Activated T-helper 1 cell treated with anti-CD3 and anti-CD28 coated beads, Interleukin-12 subunit alpha, Interleukin-12 subunit beta, Interleukin-2, Interleukin-4 antibody, amounts not matched to agents 30 ng/mL and 10 ng/mL and 1 ng/mL, durations not matched to agents 14 hours and 24 hours and 36 hours (primary cell): ENCODE measurements around the gene DMBX1. TPM values are rescaled to one million over a fixed set of nuclear protein-coding genes. Genes with fewer than 3 reads are reported as not detected.

Experiments used
- DNase-seq: peaks from one replicate; pipeline ENCODE4 v3.0.0; 2021; ENCODE audit warnings: low spot score
- H3K27ac Mint-ChIP-seq: one replicate; pipeline ENCODE4 v1.8.0; 2021; ENCODE audit warnings: mild to moderate bottlenecking, mixed read lengths
- H3K27me3 Mint-ChIP-seq: one replicate; pipeline ENCODE4 v1.8.0; 2022; ENCODE audit warnings: mild to moderate bottlenecking, moderate library complexity, mixed read lengths; ENCODE audit not compliant: insufficient read depth
- H3K36me3 Mint-ChIP-seq: one replicate; pipeline ENCODE4 v1.8.0; 2021; ENCODE audit warnings: low read depth, mixed read lengths
- H3K4me1 Mint-ChIP-seq: one replicate; pipeline ENCODE4 v1.8.0; 2021; ENCODE audit warnings: low read depth, mixed read lengths
- H3K4me3 Mint-ChIP-seq: one replicate; pipeline ENCODE4 v1.8.0; 2021; ENCODE audit warnings: mild to moderate bottlenecking, moderate library complexity, mixed read lengths
- H3K9me3 Mint-ChIP-seq: one replicate; pipeline ENCODE4 v1.8.0; 2021; ENCODE audit warnings: mixed read lengths
- intact Hi-C: fragments of 100-400 bp; cut with micrococcal nuclease; formaldehyde crosslinking; loops from one replicate; pipeline ENCODE4 v1.15.1; 2024
- total RNA-seq: library from RNA; stranded (reverse); gene quantifications from 2 replicates; pipeline ENCODE4 v1.2.3, GENCODE V29; 2022

DMBX1 gene
- total RNA-seq, 1 donor from 2014 or later, result not detected

DNA sequence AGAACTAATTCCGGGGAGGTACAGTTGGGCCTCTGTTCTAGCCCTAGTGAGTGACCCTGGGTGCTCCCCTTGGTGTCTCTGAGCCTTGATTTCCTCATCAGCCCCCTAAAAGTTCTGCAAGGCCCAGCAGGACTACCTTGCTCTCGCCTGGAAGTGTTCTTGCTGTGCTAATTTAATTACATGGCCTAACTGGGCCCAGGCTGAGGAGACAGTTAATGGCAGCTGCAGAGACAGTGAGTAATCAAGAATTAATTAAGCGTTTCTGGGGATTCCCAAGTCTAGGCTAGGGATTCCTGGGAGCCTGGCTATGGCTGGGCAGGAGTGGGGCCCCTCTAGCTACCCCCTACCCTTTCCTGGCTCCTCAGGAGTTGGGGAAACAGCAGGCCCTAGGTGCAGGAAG is 24.7 kb upstream of the DMBX1 start:
- intact Hi-C loops, result no loop called here
- peaks cover 54% of the 10 kb centered on the region for H3K27me3 Mint-ChIP-seq

DNA sequence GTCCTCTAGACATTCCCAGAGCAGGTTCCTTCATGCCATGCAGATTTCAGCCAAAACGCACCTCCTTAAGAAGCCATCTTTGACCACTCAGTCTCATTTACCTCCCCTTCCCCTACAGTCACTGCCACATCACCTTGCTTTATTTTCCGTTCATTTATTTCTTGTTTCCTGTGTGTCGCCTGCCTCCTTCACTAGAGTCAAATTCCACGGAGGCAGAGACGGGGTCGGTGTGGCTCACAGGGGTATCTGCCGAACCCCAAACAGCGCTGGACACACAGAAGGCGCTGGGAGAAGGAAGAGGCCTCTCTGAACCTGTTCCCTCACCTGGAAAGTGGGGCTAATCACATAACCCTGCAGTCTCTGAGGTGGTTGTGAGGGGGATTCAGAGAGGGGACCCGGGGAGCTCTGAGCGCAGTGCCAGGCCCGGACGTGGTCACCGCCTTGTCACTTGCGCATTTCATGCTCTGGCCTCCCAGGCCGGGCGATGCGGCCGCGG is 23.6 kb upstream of the DMBX1 start:
- H3K4me3 Mint-ChIP-seq, result peak overlapping the region; percentile 67
- no peak overlapping the region for H3K27ac Mint-ChIP-seq
- no peak for DNase-seq
- H3K36me3 Mint-ChIP-seq, result no peaks in the 10 kb centered on the region
- H3K4me1 Mint-ChIP-seq, result peaks cover 7% of the 10 kb centered on the region
- H3K27me3 Mint-ChIP-seq, result peaks cover 58% of the 10 kb centered on the region
- no peaks in the 10 kb centered on the region for H3K9me3 Mint-ChIP-seq
- intact Hi-C loops, result no loop called here

More for the DNA sequence above, 24.7 kb upstream of the DMBX1 start:
- Mint-ChIP-seq H3K36me3 (no peaks in the 10 kb centered on the region), H3K4me3 (no peak overlapping the region), H3K27ac (no peak overlapping the region), H3K9me3 (no peaks in the 10 kb centered on the region), H3K4me1 (peaks cover 7% of the 10 kb centered on the region)
- DNase-seq, result no peak

GRCh38 chr1:46466477-46467182 is 23.0 kb upstream of the DMBX1 start:
- H3K27me3 Mint-ChIP-seq, result peaks cover 58% of the 10 kb centered on the region
- H3K4me1 Mint-ChIP-seq, result peaks cover 7% of the 10 kb centered on the region
- no peak overlapping the region for H3K27ac Mint-ChIP-seq
- intact Hi-C loops, result no loop called here
- peak overlapping the region; percentile 75 for H3K4me3 Mint-ChIP-seq
- DNase-seq, result no peak
- no peaks in the 10 kb centered on the region for H3K36me3 Mint-ChIP-seq
- H3K9me3 Mint-ChIP-seq, result no peaks in the 10 kb centered on the region

GRCh38 chr1:46467183-46467504 is 22.5 kb upstream of the DMBX1 start:
- peaks cover 53% of the 10 kb centered on the region for H3K27me3 Mint-ChIP-seq
- peaks cover 7% of the 10 kb centered on the region for H3K4me1 Mint-ChIP-seq
- H3K9me3 Mint-ChIP-seq, result no peaks in the 10 kb centered on the region
- intact Hi-C loops, result no loop called here
- no peaks in the 10 kb centered on the region for H3K36me3 Mint-ChIP-seq
- peak overlapping the region; percentile 18 for H3K27ac Mint-ChIP-seq
- H3K4me3 Mint-ChIP-seq, result peak overlapping the region; percentile 75
- no peak for DNase-seq

DNA sequence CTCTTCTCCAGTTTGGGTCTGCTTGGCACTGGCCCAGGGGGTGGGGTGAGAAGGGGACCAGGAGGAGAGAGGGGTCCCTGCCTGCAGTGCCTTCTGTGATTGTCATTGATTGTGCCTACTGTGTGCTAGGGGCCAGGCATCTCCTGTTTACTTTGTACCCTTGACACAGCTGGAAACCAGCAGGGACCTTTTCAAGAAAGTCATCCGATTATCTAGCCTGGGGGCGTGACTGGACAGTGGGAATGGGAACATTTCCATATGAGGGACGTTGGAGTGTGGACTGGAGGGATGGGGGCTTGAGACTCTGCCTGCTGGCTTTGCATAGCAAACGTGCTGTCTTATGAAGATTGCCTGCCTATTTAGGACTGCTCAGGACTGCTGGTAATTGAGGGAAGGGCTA is 19.8 kb upstream of the DMBX1 start:
- H3K27me3 Mint-ChIP-seq, result peaks cover 61% of the 10 kb centered on the region
- H3K9me3 Mint-ChIP-seq, result no peaks in the 10 kb centered on the region
- H3K4me3 Mint-ChIP-seq, result no peak overlapping the region
- peaks cover 7% of the 10 kb centered on the region for H3K4me1 Mint-ChIP-seq
- no peak overlapping the region for H3K27ac Mint-ChIP-seq
- intact Hi-C loops, result no loop called here
- no peak for DNase-seq
- no peaks in the 10 kb centered on the region for H3K36me3 Mint-ChIP-seq

- Mint-ChIP-seq H3K4me3 (no peak overlapping the region), H3K4me1 (peaks cover 5% of the 10 kb centered on the region), H3K9me3 (no peaks in the 10 kb centered on the region), H3K36me3 (no peaks in the 10 kb centered on the region), H3K27ac (no peak overlapping the region), H3K27me3 (peaks cover 56% of the 10 kb centered on the region)
- intact Hi-C loops, result no loop called here
- DNase-seq, result no peak
Measured at GRCh38 chr1:46471848-46472492, 17.7 kb upstream of the DMBX1 start.

- H3K4me1 Mint-ChIP-seq, result no peaks in the 10 kb centered on the region
- H3K36me3 Mint-ChIP-seq, result no peaks in the 10 kb centered on the region
- no peaks in the 10 kb centered on the region for H3K9me3 Mint-ChIP-seq
- peaks cover 50% of the 10 kb centered on the region for H3K27me3 Mint-ChIP-seq
- H3K4me3 Mint-ChIP-seq, result no peak overlapping the region
- intact Hi-C loops, result no loop called here
- no peak for DNase-seq
- no peak overlapping the region for H3K27ac Mint-ChIP-seq
Measured at GRCh38 chr1:46472498-46473181, 17.0 kb upstream of the DMBX1 start.

DNA sequence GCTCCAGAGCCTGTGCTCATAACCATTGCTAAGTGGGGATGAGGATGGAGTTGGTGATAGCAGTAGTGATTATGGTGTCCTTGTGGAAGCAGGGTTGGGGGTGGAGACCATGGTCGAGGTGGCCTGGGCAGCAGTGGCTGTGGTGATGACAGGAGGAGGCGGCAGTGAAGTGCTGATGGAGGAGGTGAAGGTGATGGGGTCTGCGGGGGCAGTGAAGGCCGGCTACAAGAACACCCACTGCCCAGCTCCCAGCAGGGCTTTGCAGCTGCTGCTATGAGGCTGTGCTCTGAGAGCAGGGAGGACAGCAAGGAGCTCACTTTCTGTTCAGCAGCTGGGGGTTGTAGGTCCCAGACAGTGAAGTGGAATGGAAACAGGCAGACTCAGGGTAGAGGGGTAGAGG is 15.6 kb upstream of the DMBX1 start:
- Mint-ChIP-seq H3K36me3 (no peaks in the 10 kb centered on the region), H3K4me3 (no peak overlapping the region), H3K4me1 (no peaks in the 10 kb centered on the region), H3K9me3 (no peaks in the 10 kb centered on the region), H3K27me3 (peaks cover 44% of the 10 kb centered on the region), H3K27ac (no peak overlapping the region)
- DNase-seq, result no peak
- intact Hi-C loops, result no loop called here

- Mint-ChIP-seq H3K4me3 (no peak overlapping the region), H3K27me3 (peaks cover 47% of the 10 kb centered on the region), H3K27ac (no peak overlapping the region), H3K36me3 (no peaks in the 10 kb centered on the region), H3K9me3 (no peaks in the 10 kb centered on the region), H3K4me1 (no peaks in the 10 kb centered on the region)
- no peak for DNase-seq
- intact Hi-C loops, result no loop called here
Measured at GRCh38 chr1:46474570-46474969, 15.1 kb upstream of the DMBX1 start.

- Mint-ChIP-seq H3K27ac (no peak overlapping the region), H3K4me1 (no peaks in the 10 kb centered on the region), H3K36me3 (no peaks in the 10 kb centered on the region), H3K9me3 (no peaks in the 10 kb centered on the region), H3K27me3 (peaks cover 42% of the 10 kb centered on the region), H3K4me3 (no peak overlapping the region)
- DNase-seq, result no peak
- intact Hi-C loops, result loop anchor here (1.0 kb wide), 3 partner anchors 34 to 249 kb away; no protein-coding TSS in a partner anchor
Measured at GRCh38 chr1:46476673-46477072, 13.0 kb upstream of the DMBX1 start.

GRCh38 chr1:46477153-46477929 is 12.3 kb upstream of the DMBX1 start:
- no peaks in the 10 kb centered on the region for H3K36me3 Mint-ChIP-seq
- peaks cover 47% of the 10 kb centered on the region for H3K27me3 Mint-ChIP-seq
- H3K4me1 Mint-ChIP-seq, result no peaks in the 10 kb centered on the region
- intact Hi-C loops, result loop anchor here (1.0 kb wide), 3 partner anchors 35 to 248 kb away; no protein-coding TSS in a partner anchor
- peak; percentile 63 for DNase-seq
- no peak overlapping the region for H3K4me3 Mint-ChIP-seq
- no peaks in the 10 kb centered on the region for H3K9me3 Mint-ChIP-seq
- H3K27ac Mint-ChIP-seq, result no peak overlapping the region

DNA sequence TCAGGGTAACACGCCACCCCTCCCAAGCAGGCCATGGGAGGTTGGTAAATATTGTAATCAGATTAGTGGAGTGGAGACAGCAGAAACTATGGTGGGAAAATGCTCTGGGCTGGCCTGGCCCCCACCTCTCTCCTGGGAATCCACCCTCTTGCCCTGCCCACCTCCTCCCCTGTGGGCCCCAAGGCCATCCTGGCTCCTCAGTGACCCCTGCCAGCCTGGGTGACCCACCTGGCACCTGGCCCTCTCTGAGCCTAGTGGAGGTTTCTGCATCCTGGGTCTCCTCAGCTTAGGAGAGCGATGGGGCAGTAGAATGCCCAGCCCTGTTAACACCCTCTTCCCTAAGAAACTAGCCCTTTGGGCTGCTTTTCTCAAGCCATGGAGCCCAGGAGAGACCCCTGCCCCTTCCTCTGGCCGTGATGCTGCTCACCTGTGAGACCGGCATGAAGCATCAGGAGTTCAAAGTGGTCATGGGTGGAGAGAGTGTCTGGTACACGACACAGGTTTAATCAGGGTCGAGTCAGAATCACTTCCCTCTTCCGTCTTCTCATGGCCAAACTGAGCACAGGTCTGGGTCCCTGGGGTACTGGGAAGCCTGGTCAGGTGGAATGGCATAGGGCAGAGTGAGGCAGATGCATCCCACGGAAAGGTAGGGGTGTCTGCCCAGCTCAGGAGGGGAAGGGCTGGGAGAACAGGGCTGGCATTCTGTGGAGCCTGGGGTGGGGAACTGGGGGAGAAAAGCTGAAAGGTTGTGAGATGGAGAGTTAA is 10.7 kb upstream of the DMBX1 start:
- intact Hi-C loops, result no loop called here
- Mint-ChIP-seq H3K9me3 (no peaks in the 10 kb centered on the region), H3K4me1 (no peaks in the 10 kb centered on the region), H3K27me3 (peaks cover 42% of the 10 kb centered on the region), H3K4me3 (no peak overlapping the region), H3K27ac (no peak overlapping the region), H3K36me3 (no peaks in the 10 kb centered on the region)
- DNase-seq, result no peak
